Mononuclear cell (primary cell): ENCODE measurements around the gene TRIB2. TPM values are rescaled to one million over a fixed set of nuclear protein-coding genes. Genes with fewer than 3 reads are reported as not detected.

Source experiments
- H3K27me3 ChIP-seq: 2 replicates; pipeline ENCODE4 v1.6.0; 2011; ENCODE audit warnings: low read length, control low read depth; ENCODE audit not compliant: insufficient read depth
- H3K4me1 ChIP-seq: 2 replicates; pipeline ENCODE4 v1.5.1; 2011; ENCODE audit warnings: mild to moderate bottlenecking, low read length, control low read depth; ENCODE audit not compliant: insufficient read depth
- H3K4me3 ChIP-seq: 2 replicates; pipeline ENCODE4 v1.5.1; 2011; ENCODE audit warnings: mild to moderate bottlenecking, low read length, moderate library complexity
- H3K9me3 ChIP-seq: 2 replicates; pipeline ENCODE4 v1.5.1; 2011; ENCODE audit warnings: low read depth, mild to moderate bottlenecking, control low read depth, low read length
- total RNA-seq: library from RNA; depleted of rRNA; stranded (reverse); fragments of >200 nt; gene quantifications from one replicate; pipeline ENCODE4 v1.2.3, GENCODE V29; 2012

Gene TRIB2
- total RNA-seq, 1 donor = 74.6 TPM

DNA sequence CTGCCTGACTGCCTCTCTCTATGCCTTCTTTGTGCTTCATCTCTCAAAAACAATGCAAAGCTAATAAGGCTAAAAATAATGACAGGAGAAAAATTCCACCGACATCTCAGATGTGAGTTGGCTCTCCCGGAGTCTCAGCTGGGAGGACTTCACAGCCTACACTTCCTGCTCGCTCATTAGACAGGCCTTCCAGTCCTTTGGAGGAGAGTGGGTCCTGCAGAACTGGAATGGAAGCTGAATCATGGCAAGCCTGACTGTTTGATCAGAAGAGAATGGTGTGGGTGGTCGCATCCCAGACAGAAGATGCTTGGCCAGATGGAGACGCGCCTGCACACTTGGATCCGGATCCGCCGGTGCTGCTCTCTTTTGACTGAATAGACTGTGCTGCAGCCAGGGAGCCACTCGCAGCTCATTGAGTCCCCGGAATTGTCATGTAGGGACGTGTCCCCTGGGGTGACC is 49.7 kb downstream of the TRIB2 start:
- H3K4me1 ChIP-seq = no peaks in the 10 kb centered on the region
- H3K4me3 ChIP-seq = no peak overlapping the region
- H3K9me3 ChIP-seq = no peaks in the 10 kb centered on the region
- H3K27me3 ChIP-seq = peaks cover 15% of the 10 kb centered on the region

GRCh38 chr2:12767541-12767940 is 50.8 kb downstream of the TRIB2 start:
- Histone ChIP-seq H3K4me1 (no peaks in the 10 kb centered on the region), H3K4me3 (no peak overlapping the region), H3K27me3 (peaks cover 15% of the 10 kb centered on the region), H3K9me3 (no peaks in the 10 kb centered on the region)

DNA sequence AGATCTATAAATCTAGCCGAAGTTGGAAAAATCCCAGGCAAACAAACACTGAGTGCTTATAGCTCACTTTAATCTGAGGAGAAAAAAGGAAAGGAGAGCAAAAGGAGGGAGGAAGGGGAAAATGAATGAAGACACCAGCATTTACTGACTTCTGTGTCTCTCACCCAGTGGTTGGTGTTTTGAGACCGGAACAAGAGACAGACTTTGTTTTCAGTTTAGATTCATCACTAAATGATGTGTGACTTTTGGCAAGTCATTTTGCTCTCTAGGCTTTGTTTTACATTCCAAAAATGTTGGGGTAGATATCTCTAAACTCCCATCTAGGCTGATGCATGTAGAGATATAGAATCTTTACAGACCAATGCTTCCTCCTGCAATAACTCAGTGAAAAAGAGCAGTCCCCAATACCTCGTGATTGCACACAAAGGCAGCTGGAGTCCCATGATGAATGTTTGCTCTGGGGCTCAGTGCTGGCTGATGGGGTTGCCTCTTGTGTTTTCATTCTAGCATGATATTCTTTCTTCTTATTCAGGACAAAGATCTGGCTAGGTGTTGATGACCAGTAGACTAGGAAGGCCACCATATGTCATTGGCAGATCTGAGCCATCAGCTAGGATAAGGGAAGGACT is 51.4 kb downstream of the TRIB2 start:
- no peaks in the 10 kb centered on the region for H3K9me3 ChIP-seq
- H3K4me1 ChIP-seq = no peaks in the 10 kb centered on the region
- peaks cover 15% of the 10 kb centered on the region for H3K27me3 ChIP-seq
- H3K4me3 ChIP-seq = no peak overlapping the region

- Histone ChIP-seq H3K4me1 (no peaks in the 10 kb centered on the region), H3K4me3 (no peak overlapping the region), H3K27me3 (peaks cover 15% of the 10 kb centered on the region), H3K9me3 (no peaks in the 10 kb centered on the region)
Observed at GRCh38 chr2:12769492-12770105, 52.9 kb downstream of the TRIB2 start.

DNA sequence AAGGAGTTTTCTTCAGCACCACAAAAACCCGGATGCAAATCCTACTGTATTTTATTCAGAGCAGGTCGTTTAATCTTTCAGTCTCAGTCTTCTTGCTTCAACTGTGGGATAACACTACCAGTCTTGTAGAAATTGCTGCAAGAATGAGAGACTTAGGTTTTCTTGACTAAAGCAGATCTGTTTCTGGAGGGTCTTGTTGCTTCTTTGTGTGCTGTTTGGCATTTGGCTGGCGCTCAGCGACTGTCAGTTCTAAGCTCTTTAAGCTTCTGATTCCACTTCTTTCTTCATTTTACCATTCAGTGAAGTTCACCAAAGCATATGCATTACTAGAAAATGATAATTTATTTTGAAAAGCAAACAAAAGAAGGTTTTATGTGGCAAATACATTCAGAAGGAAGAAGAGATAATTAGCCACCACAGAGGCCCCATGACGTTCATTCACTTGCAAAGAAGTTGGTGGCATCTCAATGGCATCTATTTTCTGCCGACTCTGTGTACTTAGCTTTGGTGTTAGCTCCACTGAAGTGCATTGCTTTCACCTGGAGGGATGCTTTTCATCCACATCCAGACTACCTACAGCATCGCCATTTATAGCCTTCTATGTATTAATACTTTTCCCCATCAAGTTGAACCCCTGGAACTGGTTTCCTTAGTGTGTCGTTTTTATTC is 53.7 kb downstream of the TRIB2 start:
- H3K27me3 ChIP-seq = peaks cover 15% of the 10 kb centered on the region
- no peaks in the 10 kb centered on the region for H3K4me1 ChIP-seq
- H3K9me3 ChIP-seq = no peaks in the 10 kb centered on the region
- H3K4me3 ChIP-seq = no peak overlapping the region

DNA sequence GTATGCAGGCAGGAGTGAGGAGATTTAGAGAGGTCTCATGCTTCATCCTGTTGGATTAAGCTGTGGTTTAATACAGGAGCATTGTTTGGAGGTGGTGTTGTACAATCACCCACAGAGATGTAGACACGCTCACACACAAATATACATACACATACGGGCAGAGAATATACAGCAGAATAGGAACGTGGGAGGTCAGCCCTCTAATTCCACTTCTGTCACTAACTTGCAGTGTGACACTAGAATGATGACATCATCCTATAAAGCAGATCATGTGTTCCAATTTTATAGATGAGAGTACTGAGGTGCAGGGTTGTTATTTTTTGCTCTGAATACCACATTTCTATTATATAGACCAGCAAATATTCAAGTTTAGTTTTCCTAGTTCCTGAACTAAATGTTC is 54.4 kb downstream of the TRIB2 start:
- no peaks in the 10 kb centered on the region for H3K4me1 ChIP-seq
- H3K27me3 ChIP-seq = peaks cover 15% of the 10 kb centered on the region
- no peak overlapping the region for H3K4me3 ChIP-seq
- H3K9me3 ChIP-seq = no peaks in the 10 kb centered on the region

- Histone ChIP-seq H3K9me3 (no peaks in the 10 kb centered on the region), H3K4me3 (no peak overlapping the region), H3K4me1 (no peaks in the 10 kb centered on the region), H3K27me3 (peaks cover 15% of the 10 kb centered on the region)
Observed at GRCh38 chr2:12773586-12774394, 57.1 kb downstream of the TRIB2 start.

- Histone ChIP-seq H3K27me3 (peaks cover 10% of the 10 kb centered on the region), H3K4me1 (no peaks in the 10 kb centered on the region), H3K4me3 (no peak overlapping the region), H3K9me3 (no peaks in the 10 kb centered on the region)
Observed at GRCh38 chr2:12774395-12774727, 57.6 kb downstream of the TRIB2 start.

DNA sequence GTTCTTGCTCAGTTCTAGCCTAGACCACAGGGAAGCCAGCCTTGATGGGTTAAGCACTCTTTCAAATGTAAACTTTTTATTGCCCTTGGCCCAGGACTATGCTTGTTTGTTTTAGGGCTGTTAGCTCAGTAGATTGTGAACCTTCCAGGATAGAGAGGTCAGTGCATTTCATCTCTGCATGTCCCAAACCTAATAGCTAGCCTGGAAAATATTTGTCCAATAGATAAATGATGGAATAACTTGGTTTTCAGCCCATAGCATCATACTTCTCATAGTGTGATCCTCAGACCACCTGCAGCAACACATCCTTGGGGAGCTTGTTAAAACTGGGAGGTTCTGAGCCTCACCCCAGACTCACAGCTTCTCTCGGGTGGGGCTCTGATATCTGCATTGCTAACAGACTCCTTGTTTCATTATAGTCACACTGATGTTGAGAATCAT is 59.8 kb downstream of the TRIB2 start:
- Histone ChIP-seq H3K4me3 (no peak overlapping the region), H3K27me3 (no peaks in the 10 kb centered on the region), H3K4me1 (no peaks in the 10 kb centered on the region), H3K9me3 (no peaks in the 10 kb centered on the region)

DNA sequence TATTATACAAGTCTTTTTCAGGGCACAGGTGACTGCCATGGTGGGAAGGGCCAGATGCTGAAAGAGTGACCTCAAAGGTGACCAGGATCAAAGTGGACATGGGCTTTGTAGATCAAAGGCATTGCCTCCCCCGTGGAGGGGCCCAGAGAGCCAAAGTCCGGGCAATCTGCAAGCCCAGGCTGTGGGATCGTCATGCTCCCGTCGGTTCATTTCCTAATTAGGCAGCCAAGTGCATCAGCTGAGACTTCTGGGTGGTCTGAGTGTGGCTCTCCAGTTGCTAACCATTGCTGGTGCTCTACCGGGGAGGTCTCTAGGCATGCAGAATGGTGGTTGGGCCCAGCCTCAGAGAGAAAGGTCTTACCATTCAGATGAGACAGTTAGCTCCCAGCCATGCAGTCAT is 61.6 kb downstream of the TRIB2 start:
- Histone ChIP-seq H3K27me3 (no peaks in the 10 kb centered on the region), H3K4me1 (no peaks in the 10 kb centered on the region), H3K9me3 (no peaks in the 10 kb centered on the region), H3K4me3 (no peak overlapping the region)

- no peaks in the 10 kb centered on the region for H3K27me3 ChIP-seq
- no peaks in the 10 kb centered on the region for H3K9me3 ChIP-seq
- H3K4me1 ChIP-seq = no peaks in the 10 kb centered on the region
- no peak overlapping the region for H3K4me3 ChIP-seq
Observed at GRCh38 chr2:12778811-12779579, 62.3 kb downstream of the TRIB2 start.

- H3K4me3 ChIP-seq = no peak overlapping the region
- no peaks in the 10 kb centered on the region for H3K4me1 ChIP-seq
- H3K9me3 ChIP-seq = no peaks in the 10 kb centered on the region
- H3K27me3 ChIP-seq = no peaks in the 10 kb centered on the region
Observed at GRCh38 chr2:12781329-12781728, 64.6 kb downstream of the TRIB2 start.

DNA sequence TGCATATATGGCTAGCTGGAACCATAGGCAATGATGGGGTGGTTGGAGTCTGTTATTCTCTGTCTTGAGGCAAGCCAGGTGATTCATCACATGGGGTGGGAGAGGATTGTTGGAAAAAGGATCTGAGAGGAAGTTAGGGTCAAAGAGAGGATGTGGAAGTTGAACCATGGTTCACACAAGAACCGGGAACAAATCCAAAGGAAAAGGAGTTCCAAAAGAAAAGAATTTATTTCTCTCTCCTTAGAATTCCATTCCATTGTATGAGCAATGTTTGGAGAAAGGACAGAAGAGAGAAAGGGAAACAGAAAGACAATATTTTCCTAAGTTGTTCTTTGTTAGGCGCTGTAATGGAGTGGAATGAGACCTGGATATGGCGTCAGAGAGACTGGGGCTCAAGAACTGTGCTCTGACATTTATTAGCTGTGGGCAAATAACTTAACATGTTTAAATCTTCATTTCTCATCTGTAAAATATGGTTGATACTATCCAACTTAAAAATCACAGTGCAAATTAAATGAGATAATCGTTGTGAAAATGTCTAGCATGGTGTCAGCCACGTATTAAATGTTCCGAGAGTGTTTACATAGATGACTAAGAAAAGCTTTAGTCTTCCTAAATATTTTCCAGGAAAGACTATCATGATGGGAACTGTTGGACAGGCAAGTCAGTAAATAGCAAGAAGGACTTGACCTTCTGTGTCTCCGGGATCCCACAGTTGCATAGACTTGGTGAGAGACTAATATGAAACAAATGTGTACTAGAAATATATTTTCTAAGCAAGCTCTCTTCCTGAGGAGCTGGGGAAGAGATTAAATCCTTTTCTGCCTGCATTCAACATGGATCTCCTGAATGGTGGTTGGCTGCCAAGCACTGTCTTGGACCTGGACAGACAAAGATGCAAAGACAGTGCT is 71.4 kb downstream of the TRIB2 start:
- Histone ChIP-seq H3K4me1 (no peaks in the 10 kb centered on the region), H3K4me3 (no peak overlapping the region), H3K27me3 (no peaks in the 10 kb centered on the region), H3K9me3 (no peaks in the 10 kb centered on the region)

- H3K4me3 ChIP-seq = no peak overlapping the region
- H3K27me3 ChIP-seq = no peaks in the 10 kb centered on the region
- no peaks in the 10 kb centered on the region for H3K4me1 ChIP-seq
- H3K9me3 ChIP-seq = no peaks in the 10 kb centered on the region
Observed at GRCh38 chr2:12791906-12792305, 75.2 kb downstream of the TRIB2 start.
